Panc1 (cell line): ENCODE data around the gene SHANK1.

Experiments used
- CTCF ChIP-seq: fragments of 450-650 bp; IDR thresholded peaks from 2 replicates; pipeline ENCODE4 v1.5.1; 2017; ENCODE audit warnings: mild to moderate bottlenecking
- POLR2AphosphoS5 ChIP-seq: IDR thresholded peaks from 2 replicates; pipeline ENCODE4 v1.6.1; 2012; ENCODE audit warnings: mild to moderate bottlenecking, low read depth, low read length, moderate library complexity

DNA sequence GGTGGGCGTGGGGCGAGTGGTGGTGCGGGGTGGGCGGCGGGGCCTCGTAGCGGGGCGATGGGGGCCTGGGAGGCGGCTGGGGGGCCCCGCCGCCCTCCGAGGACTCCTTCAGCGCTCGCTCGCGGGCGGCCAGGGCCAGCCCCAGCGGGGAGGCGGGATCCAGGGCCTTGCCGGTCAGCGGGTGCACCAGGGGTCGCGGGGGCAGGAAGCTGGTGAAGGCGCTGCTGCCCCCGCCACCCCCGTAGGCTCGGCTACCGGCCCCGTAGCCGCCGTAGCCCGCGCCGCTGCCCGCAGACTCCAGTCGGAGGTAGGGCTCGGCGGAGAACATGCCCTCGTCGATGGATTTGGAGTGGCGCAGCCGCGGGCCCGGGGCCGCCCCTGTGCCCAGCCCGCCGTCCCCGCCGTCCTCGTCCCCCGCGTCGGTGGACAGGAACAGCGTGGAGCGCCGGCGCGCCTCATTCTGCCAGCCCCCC, 51.8 kb downstream of the SHANK1 start:
- TF ChIP-seq CTCF (no peak), POLR2AphosphoS5 (no peak)
